GM18499 (cell line): ENCODE results near the gene SPI1.
A peak's percentile ranks its signal among the peaks of the same experiment; 100 is the strongest.

Experiments
- ATAC-seq: cut with Tn5 transposase; IDR thresholded peaks from one replicate; pipeline ENCODE4 v1.9.1; 2021; ENCODE audit warnings: moderate number of reproducible peaks; ENCODE audit not compliant: insufficient read depth, unreplicated experiment

The SPI1 gene

GRCh38 chr11:47407746-47408590, 29.6 kb upstream of the SPI1 start, which contains the start of gene SLC39A13:
Gene SLC39A13 (plus strand): TSS chr11:47408590. CDS start chr11:47410095, 1,505 bp downstream.
- peak; percentile 61 for ATAC-seq

GRCh38 chr11:47406896-47407745, 28.8 kb upstream of the SPI1 start:
- ATAC-seq = no peak

GRCh38 chr11:47403571-47403970, 25.2 kb upstream of the SPI1 start:
- no peak for ATAC-seq

- no peak for ATAC-seq
Observed at GRCh38 chr11:47403135-47403534, 24.8 kb upstream of the SPI1 start.

- ATAC-seq = peak; percentile 59
Observed at GRCh38 chr11:47400768-47401279, 22.5 kb upstream of the SPI1 start.

- peak; percentile 28 for ATAC-seq
Observed at GRCh38 chr11:47399860-47400767, 21.8 kb upstream of the SPI1 start.

GRCh38 chr11:47398551-47398950, 20.2 kb upstream of the SPI1 start:
- ATAC-seq = no peak

GRCh38 chr11:47398011-47398410, 19.7 kb upstream of the SPI1 start:
- ATAC-seq = no peak

- ATAC-seq = no peak
Observed at GRCh38 chr11:47396049-47396320, 17.6 kb upstream of the SPI1 start.

GRCh38 chr11:47395223-47396048, 17.1 kb upstream of the SPI1 start:
- ATAC-seq = no peak

GRCh38 chr11:47394322-47395222, 16.2 kb upstream of the SPI1 start:
- no peak for ATAC-seq

GRCh38 chr11:47394050-47394321, 15.6 kb upstream of the SPI1 start:
- no peak for ATAC-seq

- ATAC-seq = no peak
Observed at GRCh38 chr11:47393163-47394049, 15.1 kb upstream of the SPI1 start.

GRCh38 chr11:47392546-47393162, 14.3 kb upstream of the SPI1 start:
- ATAC-seq = no peak

GRCh38 chr11:47391711-47392432, 13.5 kb upstream of the SPI1 start:
- no peak for ATAC-seq

- no peak for ATAC-seq
Observed at GRCh38 chr11:47391077-47391583, 12.8 kb upstream of the SPI1 start.

- ATAC-seq = no peak
Observed at GRCh38 chr11:47390422-47390760, 12.0 kb upstream of the SPI1 start.
